ENCODE data around the gene FFAR4. TPM values are rescaled to one million over a fixed set of nuclear protein-coding genes. Genes with fewer than 3 reads are reported as not detected.

The FFAR4 gene
- total and polyA plus RNA-seq, 2 experiments from 2014 or later: 0.06 TPM; not detected in 1

DNA sequence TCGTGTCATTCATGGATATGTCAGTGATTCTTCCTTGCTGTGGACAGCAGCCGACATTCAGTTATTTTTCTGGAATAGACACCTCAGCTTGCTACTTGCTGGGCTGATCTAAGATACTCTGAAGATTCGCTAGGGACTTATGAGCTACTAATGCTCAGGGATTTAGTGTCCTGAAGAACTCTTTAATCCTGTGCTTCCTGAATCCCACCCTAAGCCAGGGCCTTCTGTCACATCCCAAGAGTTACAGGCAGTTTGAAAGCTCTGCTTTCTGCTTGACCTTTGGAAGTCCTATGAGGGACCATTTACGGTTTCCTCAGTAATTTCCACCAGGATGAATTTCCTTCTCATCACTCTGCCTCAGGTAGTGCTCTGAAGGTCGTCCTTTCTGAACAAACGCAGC lies 45.8 kb downstream of the FFAR4 start, which contains the start of gene PDE6C (continued):
- TF ChIP-seq, protein P1, sequence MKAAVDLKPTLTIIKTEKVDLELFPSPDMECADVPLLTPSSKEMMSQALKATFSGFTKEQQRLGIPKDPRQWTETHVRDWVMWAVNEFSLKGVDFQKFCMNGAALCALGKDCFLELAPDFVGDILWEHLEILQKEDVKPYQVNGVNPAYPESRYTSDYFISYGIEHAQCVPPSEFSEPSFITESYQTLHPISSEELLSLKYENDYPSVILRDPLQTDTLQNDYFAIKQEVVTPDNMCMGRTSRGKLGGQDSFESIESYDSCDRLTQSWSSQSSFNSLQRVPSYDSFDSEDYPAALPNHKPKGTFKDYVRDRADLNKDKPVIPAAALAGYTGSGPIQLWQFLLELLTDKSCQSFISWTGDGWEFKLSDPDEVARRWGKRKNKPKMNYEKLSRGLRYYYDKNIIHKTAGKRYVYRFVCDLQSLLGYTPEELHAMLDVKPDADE (IDR thresholded peaks at IDR 0.05): no peak

DNA sequence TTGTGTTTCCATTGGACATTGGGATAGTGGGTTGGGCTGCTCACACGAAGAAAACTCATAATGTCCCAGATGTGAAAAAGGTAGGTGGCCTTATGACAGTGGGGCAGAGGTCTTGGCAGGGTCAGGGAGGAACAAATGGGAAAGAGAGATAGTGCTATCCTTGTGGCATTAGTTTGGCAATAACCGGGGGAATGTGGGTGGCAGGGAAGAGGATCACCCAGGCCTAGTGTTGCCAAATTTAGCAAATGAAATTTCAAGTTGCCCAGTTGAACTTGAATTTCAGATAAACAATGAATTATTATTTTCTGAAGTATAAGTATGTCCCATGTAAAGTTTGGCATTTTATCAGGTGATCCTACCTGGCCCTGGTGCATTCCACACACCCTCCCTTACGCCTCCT lies 46.7 kb downstream of the FFAR4 start:
- no peaks in the 10 kb centered on the region for H4K20me1 ChIP-seq (replicated peaks; ENCODE audit: insufficient read depth)
- no peak overlapping the region for H3K4me3 Mint-ChIP-seq
- peaks cover 11% of the 10 kb centered on the region for H3K4me1 Mint-ChIP-seq
- no peaks in the 10 kb centered on the region for H3F3A ChIP-seq (replicated peaks; ENCODE audit: low read depth)
- H3K9me3 Mint-ChIP-seq: no peaks in the 10 kb centered on the region
- no peaks in the 10 kb centered on the region for H3K36me3 ChIP-seq (ENCODE audit: insufficient read depth)
- DNase-seq (ENCODE audit: low spot score): no peak
- H3K9me2 ChIP-seq (ENCODE audit: insufficient read depth): no peaks in the 10 kb centered on the region
- no peak overlapping the region for H3K27ac Mint-ChIP-seq
- no peaks in the 10 kb centered on the region; the same call in 1 of the 2 replicates for H3K4me1 ChIP-seq (ENCODE audit: insufficient read depth)
- no peaks in the 10 kb centered on the region for H3K79me2 ChIP-seq (replicated peaks; ENCODE audit: insufficient read depth)
- no peak for ATAC-seq
- no peaks in the 10 kb centered on the region for H3K36me3 Mint-ChIP-seq (ENCODE audit: low read depth)
- H3K27ac ChIP-seq (ENCODE audit: low read depth): no peak overlapping the region
- H2AFZ ChIP-seq: no peak overlapping the region
- H3K4me3 ChIP-seq: no peak overlapping the region
- no peak overlapping the region for H3K4me2 ChIP-seq
- no peaks in the 10 kb centered on the region for H3K27me3 ChIP-seq (ENCODE audit: insufficient read depth)
- H3K27me3 Mint-ChIP-seq (ENCODE audit: insufficient read depth, low read depth, poor library complexity): peaks cover 2% of the 10 kb centered on the region
- TF ChIP-seq EZH2 (IDR thresholded peaks at IDR 0.05; ENCODE audit: low read depth, unreplicated experiment) (no peak), EZH2phosphoT487 (IDR thresholded peaks at IDR 0.05; ENCODE audit: unreplicated experiment) (no peak), POLR2AphosphoS5 (IDR thresholded peaks at IDR 0.05; ENCODE audit: low read depth) (no peak), CREB1 (CRISPR knock-in tag; IDR thresholded peaks at IDR 0.05; ENCODE audit: low read depth) (no peak), ZNF114 (CRISPR knock-in tag; IDR thresholded peaks at IDR 0.05) (no peak), ZNF331 (CRISPR knock-in tag; IDR thresholded peaks at IDR 0.05; ENCODE audit: low read depth) (no peak), STAT1 (IDR thresholded peaks at IDR 0.05; ENCODE audit: unreplicated experiment) (no peak), NANOG (IDR thresholded peaks at IDR 0.05; ENCODE audit: borderline replicate concordance) (no peak), JUNB (IDR thresholded peaks at IDR 0.05; ENCODE audit: unreplicated experiment) (no peak)
- TF ChIP-seq, protein P2, sequence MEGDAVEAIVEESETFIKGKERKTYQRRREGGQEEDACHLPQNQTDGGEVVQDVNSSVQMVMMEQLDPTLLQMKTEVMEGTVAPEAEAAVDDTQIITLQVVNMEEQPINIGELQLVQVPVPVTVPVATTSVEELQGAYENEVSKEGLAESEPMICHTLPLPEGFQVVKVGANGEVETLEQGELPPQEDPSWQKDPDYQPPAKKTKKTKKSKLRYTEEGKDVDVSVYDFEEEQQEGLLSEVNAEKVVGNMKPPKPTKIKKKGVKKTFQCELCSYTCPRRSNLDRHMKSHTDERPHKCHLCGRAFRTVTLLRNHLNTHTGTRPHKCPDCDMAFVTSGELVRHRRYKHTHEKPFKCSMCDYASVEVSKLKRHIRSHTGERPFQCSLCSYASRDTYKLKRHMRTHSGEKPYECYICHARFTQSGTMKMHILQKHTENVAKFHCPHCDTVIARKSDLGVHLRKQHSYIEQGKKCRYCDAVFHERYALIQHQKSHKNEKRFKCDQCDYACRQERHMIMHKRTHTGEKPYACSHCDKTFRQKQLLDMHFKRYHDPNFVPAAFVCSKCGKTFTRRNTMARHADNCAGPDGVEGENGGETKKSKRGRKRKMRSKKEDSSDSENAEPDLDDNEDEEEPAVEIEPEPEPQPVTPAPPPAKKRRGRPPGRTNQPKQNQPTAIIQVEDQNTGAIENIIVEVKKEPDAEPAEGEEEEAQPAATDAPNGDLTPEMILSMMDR (conservative IDR thresholded peaks at IDR 0.05; ENCODE audit: low read depth in 2 of 2): no peak
- TF ChIP-seq, protein P3, sequence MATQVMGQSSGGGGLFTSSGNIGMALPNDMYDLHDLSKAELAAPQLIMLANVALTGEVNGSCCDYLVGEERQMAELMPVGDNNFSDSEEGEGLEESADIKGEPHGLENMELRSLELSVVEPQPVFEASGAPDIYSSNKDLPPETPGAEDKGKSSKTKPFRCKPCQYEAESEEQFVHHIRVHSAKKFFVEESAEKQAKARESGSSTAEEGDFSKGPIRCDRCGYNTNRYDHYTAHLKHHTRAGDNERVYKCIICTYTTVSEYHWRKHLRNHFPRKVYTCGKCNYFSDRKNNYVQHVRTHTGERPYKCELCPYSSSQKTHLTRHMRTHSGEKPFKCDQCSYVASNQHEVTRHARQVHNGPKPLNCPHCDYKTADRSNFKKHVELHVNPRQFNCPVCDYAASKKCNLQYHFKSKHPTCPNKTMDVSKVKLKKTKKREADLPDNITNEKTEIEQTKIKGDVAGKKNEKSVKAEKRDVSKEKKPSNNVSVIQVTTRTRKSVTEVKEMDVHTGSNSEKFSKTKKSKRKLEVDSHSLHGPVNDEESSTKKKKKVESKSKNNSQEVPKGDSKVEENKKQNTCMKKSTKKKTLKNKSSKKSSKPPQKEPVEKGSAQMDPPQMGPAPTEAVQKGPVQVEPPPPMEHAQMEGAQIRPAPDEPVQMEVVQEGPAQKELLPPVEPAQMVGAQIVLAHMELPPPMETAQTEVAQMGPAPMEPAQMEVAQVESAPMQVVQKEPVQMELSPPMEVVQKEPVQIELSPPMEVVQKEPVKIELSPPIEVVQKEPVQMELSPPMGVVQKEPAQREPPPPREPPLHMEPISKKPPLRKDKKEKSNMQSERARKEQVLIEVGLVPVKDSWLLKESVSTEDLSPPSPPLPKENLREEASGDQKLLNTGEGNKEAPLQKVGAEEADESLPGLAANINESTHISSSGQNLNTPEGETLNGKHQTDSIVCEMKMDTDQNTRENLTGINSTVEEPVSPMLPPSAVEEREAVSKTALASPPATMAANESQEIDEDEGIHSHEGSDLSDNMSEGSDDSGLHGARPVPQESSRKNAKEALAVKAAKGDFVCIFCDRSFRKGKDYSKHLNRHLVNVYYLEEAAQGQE (IDR thresholded peaks at IDR 0.05; ENCODE audit: unreplicated experiment): no peak
- TF ChIP-seq, protein P1 (IDR thresholded peaks at IDR 0.05): no peak
